GM12878 (cell line): ENCODE measurements around the gene GON4L.
"Not testable (repeated sequence)": the region's sequence is repeated elsewhere in the genome, so short reads cannot be mapped to it uniquely, and the experiment has no call there.

Source experiments
- CHD2 ChIP-seq: IDR thresholded peaks from 2 replicates; pipeline ENCODE4 v1.6.1; 2011; ENCODE audit warnings: low read depth, low read length, improper control_type of control experiment, borderline replicate concordance
- HDAC6 ChIP-seq: fragments of 200-600 bp; sonication (generic); IDR thresholded peaks from one replicate; pipeline ENCODE4 v1.8.0; 2017; ENCODE audit warnings: antibody characterized with exemption; ENCODE audit not compliant: unreplicated experiment
- NFYB ChIP-seq: IDR thresholded peaks from 2 replicates; pipeline ENCODE4 v1.6.1; 2011; ENCODE audit warnings: low read depth, mild to moderate bottlenecking, low read length, improper control_type of control experiment, moderate library complexity; ENCODE audit not compliant: insufficient read depth
- POLR2A ChIP-seq: IDR thresholded peaks from 2 replicates; pipeline ENCODE4 v1.6.1; 2011; ENCODE audit warnings: low read depth, mild to moderate bottlenecking, low read length
- RCOR1 ChIP-seq: conservative IDR thresholded peaks from 2 replicates; pipeline ENCODE4 v1.6.1; 2012; ENCODE audit warnings: low read depth, low read length, improper control_type of control experiment
- TF ChIP-seq, protein P1 (sequence below): fragments of 450-650 bp; formaldehyde crosslinking; IDR thresholded peaks from 2 replicates; pipeline ENCODE4 v1.4.0; 2020; ENCODE audit warnings: mild to moderate bottlenecking, moderate library complexity

DNA sequence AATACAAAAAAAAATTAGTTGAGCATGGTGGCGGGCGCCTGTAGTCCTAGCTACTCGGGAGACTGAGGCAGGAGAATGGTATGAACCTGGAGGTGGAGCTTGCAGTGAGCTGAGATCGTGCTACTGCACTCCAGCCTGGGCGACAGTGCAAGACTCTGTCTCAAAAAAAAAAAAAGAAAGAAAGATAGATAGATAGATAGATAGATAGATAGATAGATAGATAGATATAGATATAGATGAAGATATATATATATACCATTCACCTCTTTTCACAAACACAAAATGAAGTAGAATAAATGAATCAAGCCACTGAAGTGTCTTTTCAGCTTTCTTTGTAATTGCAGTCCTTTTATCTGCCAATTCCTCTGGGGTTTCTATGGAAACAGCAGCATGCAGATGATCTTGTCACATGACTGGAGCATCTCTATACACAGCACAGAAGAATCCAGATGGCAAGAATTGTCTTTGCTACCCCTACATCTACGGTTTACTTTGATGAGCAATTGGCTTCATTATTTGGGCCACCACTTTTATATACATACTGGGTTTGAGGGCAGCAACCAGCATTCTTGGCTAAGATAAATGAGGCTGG lies 138.4 kb downstream of the GON4L start:
- TF ChIP-seq NFYB, HDAC6, RCOR1, CHD2, POLR2A: not testable (repeated sequence)
- TF ChIP-seq, protein P1, sequence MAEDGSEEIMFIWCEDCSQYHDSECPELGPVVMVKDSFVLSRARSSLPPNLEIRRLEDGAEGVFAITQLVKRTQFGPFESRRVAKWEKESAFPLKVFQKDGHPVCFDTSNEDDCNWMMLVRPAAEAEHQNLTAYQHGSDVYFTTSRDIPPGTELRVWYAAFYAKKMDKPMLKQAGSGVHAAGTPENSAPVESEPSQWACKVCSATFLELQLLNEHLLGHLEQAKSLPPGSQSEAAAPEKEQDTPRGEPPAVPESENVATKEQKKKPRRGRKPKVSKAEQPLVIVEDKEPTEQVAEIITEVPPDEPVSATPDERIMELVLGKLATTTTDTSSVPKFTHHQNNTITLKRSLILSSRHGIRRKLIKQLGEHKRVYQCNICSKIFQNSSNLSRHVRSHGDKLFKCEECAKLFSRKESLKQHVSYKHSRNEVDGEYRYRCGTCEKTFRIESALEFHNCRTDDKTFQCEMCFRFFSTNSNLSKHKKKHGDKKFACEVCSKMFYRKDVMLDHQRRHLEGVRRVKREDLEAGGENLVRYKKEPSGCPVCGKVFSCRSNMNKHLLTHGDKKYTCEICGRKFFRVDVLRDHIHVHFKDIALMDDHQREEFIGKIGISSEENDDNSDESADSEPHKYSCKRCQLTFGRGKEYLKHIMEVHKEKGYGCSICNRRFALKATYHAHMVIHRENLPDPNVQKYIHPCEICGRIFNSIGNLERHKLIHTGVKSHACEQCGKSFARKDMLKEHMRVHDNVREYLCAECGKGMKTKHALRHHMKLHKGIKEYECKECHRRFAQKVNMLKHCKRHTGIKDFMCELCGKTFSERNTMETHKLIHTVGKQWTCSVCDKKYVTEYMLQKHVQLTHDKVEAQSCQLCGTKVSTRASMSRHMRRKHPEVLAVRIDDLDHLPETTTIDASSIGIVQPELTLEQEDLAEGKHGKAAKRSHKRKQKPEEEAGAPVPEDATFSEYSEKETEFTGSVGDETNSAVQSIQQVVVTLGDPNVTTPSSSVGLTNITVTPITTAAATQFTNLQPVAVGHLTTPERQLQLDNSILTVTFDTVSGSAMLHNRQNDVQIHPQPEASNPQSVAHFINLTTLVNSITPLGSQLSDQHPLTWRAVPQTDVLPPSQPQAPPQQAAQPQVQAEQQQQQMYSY (CRISPR knock-in tag), result not testable (repeated sequence)
